ENCODE results near the gene TMEM200C.

Gene TMEM200C

GRCh38 chr18:5839102-5839501, 56.2 kb downstream of the TMEM200C start:
- CTCF ChIA-PET = no interaction called here
- TF ChIP-seq FOXM1 (IDR thresholded peaks at IDR 0.05; ENCODE audit: borderline replicate concordance) = no peak
- TF ChIP-seq SP1 (IDR thresholded peaks at IDR 0.05) = no peak
- DNase-seq (ENCODE audit: extremely low spot score) = no peak
- POLR2A ChIA-PET = no interaction called here
